Pericardium fibroblast (primary cell): Measurements from ENCODE around the gene GOLGA8J. TPM values are rescaled to one million over a fixed set of nuclear protein-coding genes. Genes with fewer than 3 reads are reported as not detected.

Experiments
- total RNA-seq: library from RNA; depleted of rRNA; stranded (reverse); fragments of >200 nt; gene quantifications from 2 replicates; pipeline ENCODE4 v1.2.3, GENCODE V29; 2015

GOLGA8J gene, protein sequence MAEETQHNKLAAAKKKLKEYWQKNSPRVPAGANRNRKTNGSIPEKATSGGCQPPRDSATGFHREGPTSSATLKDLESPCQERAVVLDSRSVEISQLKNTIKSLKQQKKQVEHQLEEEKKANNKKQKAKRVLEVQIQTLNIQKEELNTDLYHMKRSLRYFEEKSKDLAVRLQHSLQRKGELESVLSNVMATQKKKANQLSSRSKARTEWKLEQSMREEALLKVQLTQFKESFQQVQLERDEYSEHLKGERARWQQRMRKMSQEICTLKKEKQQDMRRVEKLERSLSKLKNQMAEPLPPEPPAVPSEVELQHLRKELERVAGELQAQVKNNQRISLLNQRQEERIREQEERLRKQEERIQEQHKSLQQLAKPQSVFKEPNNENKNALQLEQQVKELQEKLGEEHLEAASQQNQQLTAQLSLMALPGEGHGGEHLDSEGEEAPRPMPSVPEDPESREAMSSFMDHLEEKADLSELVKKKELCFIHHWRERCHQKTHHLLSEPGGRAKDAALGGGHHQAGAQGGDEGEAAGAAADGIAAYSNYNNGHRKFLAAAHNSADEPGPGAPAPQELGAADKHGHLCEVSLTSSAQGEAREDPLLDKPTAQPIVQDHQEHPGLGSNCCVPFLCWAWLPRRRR
- total RNA-seq: 0.09 TPM in 1 of 2 replicates, not detected in the other

DNA sequence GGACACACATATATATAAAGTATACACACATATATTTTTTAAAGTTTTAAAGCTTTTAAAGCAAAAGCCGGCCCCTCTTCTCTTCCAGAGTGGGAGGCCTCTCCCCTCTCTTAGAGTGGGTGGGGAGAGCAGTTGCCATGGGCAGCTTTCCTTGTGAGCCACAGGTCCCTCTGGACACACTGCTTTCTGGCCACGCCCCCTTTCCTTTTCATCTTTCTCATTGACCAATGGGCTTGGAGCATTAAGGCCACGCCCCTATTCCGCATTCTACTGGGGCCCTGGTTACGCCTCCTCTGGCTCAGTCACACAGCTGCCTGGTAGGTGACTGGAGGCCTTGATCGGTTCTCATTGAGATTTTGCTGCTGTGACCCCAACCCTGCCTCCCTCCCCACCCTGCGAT lies at the start of gene GOLGA8J:
TSS of gene GOLGA8J (plus strand) at position 301 of the 400 bp plus-strand sequence. CDS start at position 399, 98 bp downstream.

DNA sequence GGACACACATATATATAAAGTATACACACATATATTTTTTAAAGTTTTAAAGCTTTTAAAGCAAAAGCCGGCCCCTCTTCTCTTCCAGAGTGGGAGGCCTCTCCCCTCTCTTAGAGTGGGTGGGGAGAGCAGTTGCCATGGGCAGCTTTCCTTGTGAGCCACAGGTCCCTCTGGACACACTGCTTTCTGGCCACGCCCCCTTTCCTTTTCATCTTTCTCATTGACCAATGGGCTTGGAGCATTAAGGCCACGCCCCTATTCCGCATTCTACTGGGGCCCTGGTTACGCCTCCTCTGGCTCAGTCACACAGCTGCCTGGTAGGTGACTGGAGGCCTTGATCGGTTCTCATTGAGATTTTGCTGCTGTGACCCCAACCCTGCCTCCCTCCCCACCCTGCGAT lies 52.0 kb downstream of the GOLGA8J start, which contains the start of gene GOLGA8T:
TSS of gene GOLGA8T (plus strand) at position 301 of the 400 bp plus-strand sequence. CDS start at position 399, 98 bp downstream.

Other genes with a start within 250 kb of the GOLGA8J start
- gene GOLGA8T, start 52.1 kb downstream of the GOLGA8J start, total RNA-seq: 0.12 TPM in 1 of 2 replicates, not detected in the other